HUES64 (cell line): ENCODE data around the gene CBX2.

Source experiments
- H3K27ac ChIP-seq: 2 replicates; pipeline ENCODE4 v1.7.0; 2013; ENCODE audit warnings: low read depth, low read length, inconsistent platforms
- H3K27me3 ChIP-seq: 2 replicates; pipeline ENCODE4 v1.6.1; 2013; ENCODE audit warnings: mild to moderate bottlenecking, low read length; ENCODE audit not compliant: insufficient read depth
- H3K36me3 ChIP-seq: 2 replicates; pipeline ENCODE4 v1.6.1; 2013; ENCODE audit warnings: mild to moderate bottlenecking, low read length; ENCODE audit not compliant: insufficient read depth
- H3K4me1 ChIP-seq: 2 replicates; pipeline ENCODE4 v1.6.1; 2013; ENCODE audit warnings: mild to moderate bottlenecking, low read length, moderate library complexity; ENCODE audit not compliant: insufficient read depth
- H3K4me3 ChIP-seq: 2 replicates; pipeline ENCODE4 v1.5.1; 2013; ENCODE audit warnings: mild to moderate bottlenecking, low read length, moderate library complexity
- H3K9ac ChIP-seq: 2 replicates; pipeline ENCODE4 v1.6.1; 2013; ENCODE audit warnings: mild to moderate bottlenecking, low read depth, low read length
- H3K9me3 ChIP-seq: 2 replicates; pipeline ENCODE4 v1.6.1; 2013; ENCODE audit warnings: low read depth, low read length; ENCODE audit not compliant: insufficient read depth
- WGBS: fragments of 150-250, 120-280 bp; methylation state at CpG from one replicate; pipeline ENCODE4 v1.1.7; 2013; ENCODE audit warnings: missing lambda C conversion rate; 5-methylcytosine and 5-hydroxymethylcytosine counted together

The CBX2 gene

GRCh38 chr17:79775632-79776031 lies 2.3 kb upstream of the CBX2 start:
- 83% methylated on average over 4 of the region's 6 CpGs for WGBS
- Histone ChIP-seq H3K4me3 (no peak overlapping the region), H3K4me1 (peaks cover 31% of the 10 kb centered on the region), H3K36me3 (peaks cover 14% of the 10 kb centered on the region), H3K27ac (no peak overlapping the region), H3K27me3 (peaks cover 14% of the 10 kb centered on the region; the same call in 1 of the 2 replicates), H3K9me3 (no peaks in the 10 kb centered on the region), H3K9ac (no peak overlapping the region)

- peak overlapping the region; percentile 54 for H3K4me3 ChIP-seq
- H3K27me3 ChIP-seq: peaks cover 14% of the 10 kb centered on the region; the same call in 1 of the 2 replicates
- peaks cover 31% of the 10 kb centered on the region for H3K4me1 ChIP-seq
- H3K36me3 ChIP-seq: peaks cover 23% of the 10 kb centered on the region
- H3K9ac ChIP-seq: peak overlapping the region; percentile 70
- 11% methylated on average over 11 of the region's 11 CpGs for WGBS
- H3K9me3 ChIP-seq: no peaks in the 10 kb centered on the region
- H3K27ac ChIP-seq: peak overlapping the region; percentile 85; the same call in 1 of the 2 replicates
These were observed 1.4 kb upstream of the CBX2 start for GRCh38 chr17:79776376-79777119.

GRCh38 chr17:79777120-79777893 lies 641 bp upstream of the CBX2 start:
- Histone ChIP-seq H3K27me3 (peaks cover 14% of the 10 kb centered on the region; the same call in 1 of the 2 replicates), H3K9me3 (no peaks in the 10 kb centered on the region), H3K27ac (peak overlapping the region; percentile 85), H3K4me3 (peak overlapping the region; percentile 54), H3K36me3 (peaks cover 31% of the 10 kb centered on the region), H3K4me1 (peaks cover 31% of the 10 kb centered on the region), H3K9ac (peak overlapping the region; percentile 70)
- WGBS: under 1% methylated on average over 44 of the region's 51 CpGs

GRCh38 chr17:79778504-79779083 lies 646 bp downstream of the CBX2 start:
- WGBS: 0% methylated on average over 46 of the region's 49 CpGs
- H3K27ac ChIP-seq: peak overlapping the region; percentile 95; the same call in 1 of the 2 replicates
- peaks cover 14% of the 10 kb centered on the region; the same call in 1 of the 2 replicates for H3K27me3 ChIP-seq
- H3K9ac ChIP-seq: peak overlapping the region; percentile 90
- peak overlapping the region; percentile 86 for H3K4me3 ChIP-seq
- H3K36me3 ChIP-seq: peaks cover 44% of the 10 kb centered on the region
- H3K9me3 ChIP-seq: no peaks in the 10 kb centered on the region
- H3K4me1 ChIP-seq: peaks cover 31% of the 10 kb centered on the region

GRCh38 chr17:79779084-79779529 lies 1.2 kb downstream of the CBX2 start:
- peak overlapping the region; percentile 86 for H3K4me3 ChIP-seq
- H3K27ac ChIP-seq: peak overlapping the region; percentile 95; the same call in 1 of the 2 replicates
- H3K9ac ChIP-seq: peak overlapping the region; percentile 90
- peaks cover 49% of the 10 kb centered on the region for H3K36me3 ChIP-seq
- peaks cover 31% of the 10 kb centered on the region for H3K4me1 ChIP-seq
- peaks cover 14% of the 10 kb centered on the region; the same call in 1 of the 2 replicates for H3K27me3 ChIP-seq
- no peaks in the 10 kb centered on the region for H3K9me3 ChIP-seq
- WGBS: 8% methylated on average over 17 of the region's 17 CpGs

GRCh38 chr17:79779661-79780365 lies 1.9 kb downstream of the CBX2 start:
- H3K4me3 ChIP-seq: peak overlapping the region; percentile 86
- H3K9ac ChIP-seq: peak overlapping the region; percentile 90; the same call in 1 of the 2 replicates
- 93% methylated on average over 10 of the region's 10 CpGs for WGBS
- no peaks in the 10 kb centered on the region for H3K9me3 ChIP-seq
- H3K36me3 ChIP-seq: peaks cover 55% of the 10 kb centered on the region
- peaks cover 13% of the 10 kb centered on the region; the same call in 1 of the 2 replicates for H3K27me3 ChIP-seq
- peaks cover 27% of the 10 kb centered on the region for H3K4me1 ChIP-seq
- H3K27ac ChIP-seq: no peak overlapping the region

- Histone ChIP-seq H3K27me3 (no peaks in the 10 kb centered on the region), H3K27ac (no peak overlapping the region), H3K4me1 (peaks cover 15% of the 10 kb centered on the region), H3K9me3 (no peaks in the 10 kb centered on the region), H3K36me3 (peaks cover 66% of the 10 kb centered on the region), H3K9ac (no peak overlapping the region), H3K4me3 (no peak overlapping the region)
- 91% methylated on average over 12 of the region's 12 CpGs for WGBS
These were observed 3.2 kb downstream of the CBX2 start for GRCh38 chr17:79781012-79781650.

GRCh38 chr17:79781736-79782575 lies 4.0 kb downstream of the CBX2 start:
- WGBS: 95% methylated on average over 27 of the region's 27 CpGs
- Histone ChIP-seq H3K9ac (no peak overlapping the region), H3K9me3 (no peaks in the 10 kb centered on the region), H3K27ac (no peak overlapping the region), H3K36me3 (peaks cover 66% of the 10 kb centered on the region), H3K4me1 (peaks cover 6% of the 10 kb centered on the region), H3K4me3 (no peak overlapping the region), H3K27me3 (peaks cover under 1% of the 10 kb centered on the region)

GRCh38 chr17:79783891-79784290 lies 5.9 kb downstream of the CBX2 start:
- Histone ChIP-seq H3K9ac (no peak overlapping the region), H3K4me3 (no peak overlapping the region), H3K9me3 (no peaks in the 10 kb centered on the region), H3K36me3 (peaks cover 66% of the 10 kb centered on the region), H3K4me1 (peaks cover 17% of the 10 kb centered on the region), H3K27me3 (peaks cover 20% of the 10 kb centered on the region), H3K27ac (no peak overlapping the region)
- WGBS: 96% methylated on average over 18 of the region's 18 CpGs
